H1 (cell line): ENCODE measurements around the gene URM1. TPM values are rescaled to one million over a fixed set of nuclear protein-coding genes. Genes with fewer than 3 reads are reported as not detected.

ENCODE experiments used
- CEBPB ChIP-seq: IDR thresholded peaks from 2 replicates; pipeline ENCODE4 v1.6.1; 2012; ENCODE audit warnings: low read depth, low read length
- CREB1 ChIP-seq: IDR thresholded peaks from 2 replicates; pipeline ENCODE4 v1.6.1; 2012; ENCODE audit warnings: inconsistent platforms
- CTBP2 ChIP-seq: IDR thresholded peaks from 2 replicates; pipeline ENCODE4 v1.7.0; 2011; ENCODE audit warnings: borderline replicate concordance, mild to moderate bottlenecking, moderate library complexity, mixed read lengths, low read length; ENCODE audit not compliant: insufficient read depth, insufficient read length
- EP300 ChIP-seq, 2 experiments: IDR thresholded peaks; 1 replicate in 1 of 2; 2 replicates in 1 of 2; pipeline ENCODE4 v1.6.1; 2011 to 2012; ENCODE audit warnings: low read depth in 2 of 2, low read length in 2 of 2, mild to moderate bottlenecking in 2 of 2, borderline replicate concordance in 1 of 2, inconsistent platforms in 1 of 2, moderate library complexity in 1 of 2
- JUND ChIP-seq: IDR thresholded peaks from 2 replicates; pipeline ENCODE4 v1.6.1; 2011; ENCODE audit warnings: mild to moderate bottlenecking, improper control_type of control experiment, low read length
- KDM1A ChIP-seq: fragments of 200-600, 300-600 bp; sonication (generic); IDR thresholded peaks from 2 replicates; pipeline ENCODE4 v1.7.1; 2016; ENCODE audit warnings: mild to moderate bottlenecking, low read length, borderline replicate concordance
- KDM5A ChIP-seq: fragments of 200-600 bp; IDR thresholded peaks from 2 replicates; pipeline ENCODE4 v1.7.1; 2012; ENCODE audit warnings: mild to moderate bottlenecking, low read length, inconsistent platforms, mixed read lengths
- RXRA ChIP-seq: IDR thresholded peaks from 2 replicates; pipeline ENCODE4 v1.6.1; 2011; ENCODE audit warnings: low read depth, mild to moderate bottlenecking, low read length, moderate library complexity; ENCODE audit not compliant: insufficient read depth
- TAF7 ChIP-seq: optimal IDR thresholded peaks from 2 replicates; pipeline ENCODE3; 2011; ENCODE audit warnings: low read depth, mild to moderate bottlenecking, inconsistent platforms, low read length, moderate library complexity, borderline replicate concordance
- polyA plus RNA-seq, 7 experiments: library from polyadenylated mRNA; depleted of rRNA in 3 of 7; stranded (reverse) in 5 of 7; unstranded in 2 of 7; fragments of >200 nt in 5 of 7; fragments of 200-250 nt in 2 of 7; gene quantifications; 1 replicate in 5 of 7; 2 replicates in 1 of 7; 4 replicates in 1 of 7; pipeline versions ENCODE4 v1.2.1 to v1.2.3, GENCODE V29; 2011 to 2013; ENCODE audit warnings: missing spikeins in 2 of 7, mixed read lengths in 2 of 7
- total RNA-seq: library from RNA; stranded (reverse); fragmentation: NEBNext Ultra II Directional; extraction: Animal tissue kit (Norgen Biotek cat#: 25700); gene quantifications from 2 replicates; pipeline ENCODE4 v1.2.1, GENCODE V29; 2021
- TF ChIP-seq, protein P1 (sequence below): fragments of 300-600 bp; sonication (generic); IDR thresholded peaks from 2 replicates; pipeline ENCODE4 v1.7.1; 2012; ENCODE audit warnings: low read length, moderate library complexity, mild to moderate bottlenecking, inconsistent platforms; ENCODE audit not compliant: insufficient replicate concordance

URM1 gene
- total and polyA plus RNA-seq, 2 of the 8 experiments (the other 6 are each of a cell fraction or from before 2014, with no cell fraction given): 58.3 to 62.3 TPM

DNA sequence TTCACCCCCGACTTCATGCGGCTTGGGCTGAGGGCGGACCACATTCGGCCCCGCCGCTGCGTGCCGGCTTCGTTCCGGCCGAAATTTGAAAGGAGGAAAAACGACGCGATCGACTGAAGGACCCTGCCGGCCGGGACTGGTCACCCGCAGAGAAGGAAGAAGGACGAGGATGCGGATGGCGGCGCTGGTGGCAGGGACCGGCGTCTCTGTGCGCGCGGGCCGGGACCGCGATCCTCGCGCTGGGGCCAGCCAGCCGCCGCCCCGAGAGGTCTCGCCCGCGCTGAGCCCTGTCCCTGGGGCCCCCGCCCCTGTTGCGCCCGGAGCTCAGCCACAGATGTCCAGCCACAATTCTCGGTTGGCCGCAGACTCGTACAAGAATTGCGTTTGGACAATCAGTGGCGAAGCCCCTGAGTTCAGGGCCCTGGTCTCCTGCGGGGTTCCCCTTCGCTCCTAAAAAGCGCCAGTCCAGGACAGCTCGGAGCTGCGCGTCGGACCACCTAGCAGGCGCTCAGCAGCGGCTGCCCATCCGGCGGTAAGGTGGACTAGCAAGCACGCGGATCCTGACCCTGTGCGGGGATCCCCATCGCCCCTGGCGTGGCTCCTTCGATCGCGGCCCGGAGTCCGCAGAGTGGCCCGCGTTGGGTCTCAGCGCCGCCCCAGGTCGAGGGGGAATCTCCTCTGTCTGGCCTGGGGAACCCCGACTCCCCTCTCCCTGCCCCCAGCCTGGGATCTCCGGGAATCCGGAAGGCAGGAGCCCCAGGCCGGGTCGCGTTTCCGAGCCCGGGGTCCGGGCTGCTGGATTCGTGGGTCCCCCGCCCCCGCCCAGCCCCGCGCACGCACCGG, 21.3 kb downstream of the URM1 start (continued):
- TF ChIP-seq JUND: no peak
- no peak for TF ChIP-seq CTBP2
- no peak for TF ChIP-seq TAF7
- TF ChIP-seq CREB1: no peak
- TF ChIP-seq KDM1A: no peak
- no peak for TF ChIP-seq RXRA
- TF ChIP-seq, protein P1, sequence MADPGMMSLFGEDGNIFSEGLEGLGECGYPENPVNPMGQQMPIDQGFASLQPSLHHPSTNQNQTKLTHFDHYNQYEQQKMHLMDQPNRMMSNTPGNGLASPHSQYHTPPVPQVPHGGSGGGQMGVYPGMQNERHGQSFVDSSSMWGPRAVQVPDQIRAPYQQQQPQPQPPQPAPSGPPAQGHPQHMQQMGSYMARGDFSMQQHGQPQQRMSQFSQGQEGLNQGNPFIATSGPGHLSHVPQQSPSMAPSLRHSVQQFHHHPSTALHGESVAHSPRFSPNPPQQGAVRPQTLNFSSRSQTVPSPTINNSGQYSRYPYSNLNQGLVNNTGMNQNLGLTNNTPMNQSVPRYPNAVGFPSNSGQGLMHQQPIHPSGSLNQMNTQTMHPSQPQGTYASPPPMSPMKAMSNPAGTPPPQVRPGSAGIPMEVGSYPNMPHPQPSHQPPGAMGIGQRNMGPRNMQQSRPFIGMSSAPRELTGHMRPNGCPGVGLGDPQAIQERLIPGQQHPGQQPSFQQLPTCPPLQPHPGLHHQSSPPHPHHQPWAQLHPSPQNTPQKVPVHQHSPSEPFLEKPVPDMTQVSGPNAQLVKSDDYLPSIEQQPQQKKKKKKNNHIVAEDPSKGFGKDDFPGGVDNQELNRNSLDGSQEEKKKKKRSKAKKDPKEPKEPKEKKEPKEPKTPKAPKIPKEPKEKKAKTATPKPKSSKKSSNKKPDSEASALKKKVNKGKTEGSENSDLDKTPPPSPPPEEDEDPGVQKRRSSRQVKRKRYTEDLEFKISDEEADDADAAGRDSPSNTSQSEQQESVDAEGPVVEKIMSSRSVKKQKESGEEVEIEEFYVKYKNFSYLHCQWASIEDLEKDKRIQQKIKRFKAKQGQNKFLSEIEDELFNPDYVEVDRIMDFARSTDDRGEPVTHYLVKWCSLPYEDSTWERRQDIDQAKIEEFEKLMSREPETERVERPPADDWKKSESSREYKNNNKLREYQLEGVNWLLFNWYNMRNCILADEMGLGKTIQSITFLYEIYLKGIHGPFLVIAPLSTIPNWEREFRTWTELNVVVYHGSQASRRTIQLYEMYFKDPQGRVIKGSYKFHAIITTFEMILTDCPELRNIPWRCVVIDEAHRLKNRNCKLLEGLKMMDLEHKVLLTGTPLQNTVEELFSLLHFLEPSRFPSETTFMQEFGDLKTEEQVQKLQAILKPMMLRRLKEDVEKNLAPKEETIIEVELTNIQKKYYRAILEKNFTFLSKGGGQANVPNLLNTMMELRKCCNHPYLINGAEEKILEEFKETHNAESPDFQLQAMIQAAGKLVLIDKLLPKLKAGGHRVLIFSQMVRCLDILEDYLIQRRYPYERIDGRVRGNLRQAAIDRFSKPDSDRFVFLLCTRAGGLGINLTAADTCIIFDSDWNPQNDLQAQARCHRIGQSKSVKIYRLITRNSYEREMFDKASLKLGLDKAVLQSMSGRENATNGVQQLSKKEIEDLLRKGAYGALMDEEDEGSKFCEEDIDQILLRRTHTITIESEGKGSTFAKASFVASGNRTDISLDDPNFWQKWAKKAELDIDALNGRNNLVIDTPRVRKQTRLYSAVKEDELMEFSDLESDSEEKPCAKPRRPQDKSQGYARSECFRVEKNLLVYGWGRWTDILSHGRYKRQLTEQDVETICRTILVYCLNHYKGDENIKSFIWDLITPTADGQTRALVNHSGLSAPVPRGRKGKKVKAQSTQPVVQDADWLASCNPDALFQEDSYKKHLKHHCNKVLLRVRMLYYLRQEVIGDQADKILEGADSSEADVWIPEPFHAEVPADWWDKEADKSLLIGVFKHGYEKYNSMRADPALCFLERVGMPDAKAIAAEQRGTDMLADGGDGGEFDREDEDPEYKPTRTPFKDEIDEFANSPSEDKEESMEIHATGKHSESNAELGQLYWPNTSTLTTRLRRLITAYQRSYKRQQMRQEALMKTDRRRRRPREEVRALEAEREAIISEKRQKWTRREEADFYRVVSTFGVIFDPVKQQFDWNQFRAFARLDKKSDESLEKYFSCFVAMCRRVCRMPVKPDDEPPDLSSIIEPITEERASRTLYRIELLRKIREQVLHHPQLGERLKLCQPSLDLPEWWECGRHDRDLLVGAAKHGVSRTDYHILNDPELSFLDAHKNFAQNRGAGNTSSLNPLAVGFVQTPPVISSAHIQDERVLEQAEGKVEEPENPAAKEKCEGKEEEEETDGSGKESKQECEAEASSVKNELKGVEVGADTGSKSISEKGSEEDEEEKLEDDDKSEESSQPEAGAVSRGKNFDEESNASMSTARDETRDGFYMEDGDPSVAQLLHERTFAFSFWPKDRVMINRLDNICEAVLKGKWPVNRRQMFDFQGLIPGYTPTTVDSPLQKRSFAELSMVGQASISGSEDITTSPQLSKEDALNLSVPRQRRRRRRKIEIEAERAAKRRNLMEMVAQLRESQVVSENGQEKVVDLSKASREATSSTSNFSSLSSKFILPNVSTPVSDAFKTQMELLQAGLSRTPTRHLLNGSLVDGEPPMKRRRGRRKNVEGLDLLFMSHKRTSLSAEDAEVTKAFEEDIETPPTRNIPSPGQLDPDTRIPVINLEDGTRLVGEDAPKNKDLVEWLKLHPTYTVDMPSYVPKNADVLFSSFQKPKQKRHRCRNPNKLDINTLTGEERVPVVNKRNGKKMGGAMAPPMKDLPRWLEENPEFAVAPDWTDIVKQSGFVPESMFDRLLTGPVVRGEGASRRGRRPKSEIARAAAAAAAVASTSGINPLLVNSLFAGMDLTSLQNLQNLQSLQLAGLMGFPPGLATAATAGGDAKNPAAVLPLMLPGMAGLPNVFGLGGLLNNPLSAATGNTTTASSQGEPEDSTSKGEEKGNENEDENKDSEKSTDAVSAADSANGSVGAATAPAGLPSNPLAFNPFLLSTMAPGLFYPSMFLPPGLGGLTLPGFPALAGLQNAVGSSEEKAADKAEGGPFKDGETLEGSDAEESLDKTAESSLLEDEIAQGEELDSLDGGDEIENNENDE: no peak
- no peak for TF ChIP-seq CEBPB
- TF ChIP-seq EP300 (IDR thresholded peaks at IDR 0.05; ENCODE audit: borderline replicate concordance in 1 of 2, low read depth in 2 of 2, low read length in 2 of 2): no peak
- no peak for TF ChIP-seq KDM5A
